Myocyte (in vitro differentiated cells): ENCODE data around the gene FGD5. TPM values are rescaled to one million over a fixed set of nuclear protein-coding genes. Genes with fewer than 3 reads are reported as not detected.

Experiments used
- DNase-seq: peaks from one replicate; pipeline ENCODE4 v3.0.0-alpha.2; 2012; ENCODE audit warnings: low read depth
- total RNA-seq: library from RNA; depleted of rRNA; stranded (reverse); fragments of >200 nt; gene quantifications from 2 replicates; pipeline ENCODE4 v1.2.3, GENCODE V29; 2014

FGD5 gene
- total RNA-seq, 1 donor from 2014 or later: not detected

DNA sequence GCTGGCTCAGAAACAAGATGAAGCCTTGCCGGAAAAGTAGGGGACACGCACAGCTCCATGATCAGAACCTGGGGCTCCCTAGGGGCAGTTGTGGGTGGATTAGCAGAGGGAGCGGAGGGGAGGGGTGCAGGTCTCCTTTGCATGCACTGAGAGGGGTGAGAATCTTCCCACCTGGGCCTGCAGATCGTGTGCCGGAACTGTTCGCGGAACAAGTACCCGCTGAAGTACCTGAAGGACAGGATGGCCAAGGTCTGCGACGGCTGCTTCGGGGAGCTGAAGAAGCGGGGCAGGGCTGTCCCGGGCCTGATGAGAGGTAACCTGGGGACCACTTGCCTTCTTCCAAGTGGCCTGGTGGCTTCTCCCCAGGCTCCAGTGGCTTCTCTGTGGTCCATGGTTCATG is 104.1 kb downstream of the FGD5 start:
- DNase-seq: no peak

DNA sequence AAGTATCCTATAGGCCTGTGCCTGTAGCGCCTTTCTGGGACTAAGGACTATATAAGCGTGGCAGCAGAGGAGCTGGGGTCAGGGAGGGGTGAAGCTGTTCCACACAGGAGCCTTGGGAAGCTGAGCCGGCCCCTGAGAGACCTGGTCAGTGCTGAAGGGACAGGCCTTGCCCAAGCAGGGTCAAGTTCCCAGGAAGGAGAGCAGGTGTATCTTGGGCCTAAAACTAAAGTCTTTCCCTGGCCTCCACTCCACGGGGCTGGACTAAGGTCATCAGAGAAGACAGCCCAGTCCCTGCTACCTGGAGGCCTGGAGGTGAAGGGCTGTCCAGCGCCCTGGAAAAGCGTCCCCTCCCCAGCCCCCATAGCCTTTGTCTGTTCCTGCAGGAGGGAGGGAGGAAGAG is 104.7 kb downstream of the FGD5 start:
- DNase-seq: no peak

GRCh38 chr3:14925729-14926591 is 107.2 kb downstream of the FGD5 start:
- peak; percentile 61 for DNase-seq

DNA sequence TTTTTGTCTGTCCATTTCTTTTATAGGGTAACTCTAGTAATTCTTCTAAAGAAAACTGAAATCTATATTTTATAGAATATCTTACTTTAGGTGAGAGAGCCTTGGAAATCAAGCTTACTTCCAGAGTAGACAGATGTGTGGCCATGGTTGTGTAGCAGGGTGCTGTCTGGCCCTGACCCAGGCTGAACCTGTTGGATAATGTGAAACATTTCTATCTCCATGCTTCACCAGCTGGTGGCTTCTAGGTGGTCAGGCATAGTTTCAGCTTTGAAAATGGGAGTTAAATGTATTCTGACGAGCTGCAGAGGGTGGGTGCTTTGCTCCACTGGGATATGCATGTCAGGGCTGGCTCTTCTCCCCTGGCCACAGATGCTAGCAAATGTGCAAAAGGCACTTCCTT is 107.8 kb downstream of the FGD5 start:
- no peak for DNase-seq

DNA sequence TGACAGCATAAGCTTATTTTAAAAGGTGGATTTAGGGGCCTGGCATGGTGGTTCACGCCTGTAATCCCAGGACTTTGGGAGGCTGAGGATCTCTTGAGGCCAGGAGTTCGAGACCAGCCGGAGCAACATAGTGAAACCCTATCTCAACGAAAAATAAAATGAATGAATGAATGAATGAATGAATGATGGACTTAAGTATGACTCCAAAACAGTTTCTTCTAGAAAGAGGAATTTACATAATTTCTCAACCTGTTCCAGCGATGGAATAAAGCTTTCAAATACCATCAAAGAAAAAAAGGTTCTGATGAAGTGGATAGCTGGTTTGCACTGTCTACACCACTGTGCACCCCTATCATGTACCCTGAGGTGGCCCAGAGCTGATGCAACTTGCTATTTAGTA is 108.5 kb downstream of the FGD5 start:
- DNase-seq: no peak

GRCh38 chr3:14929310-14930074 is 110.7 kb downstream of the FGD5 start:
- no peak for DNase-seq

- DNase-seq: no peak
These were observed 115.2 kb downstream of the FGD5 start for GRCh38 chr3:14933820-14934425.

- DNase-seq: no peak
These were observed 117.0 kb downstream of the FGD5 start for GRCh38 chr3:14935592-14936345.

DNA sequence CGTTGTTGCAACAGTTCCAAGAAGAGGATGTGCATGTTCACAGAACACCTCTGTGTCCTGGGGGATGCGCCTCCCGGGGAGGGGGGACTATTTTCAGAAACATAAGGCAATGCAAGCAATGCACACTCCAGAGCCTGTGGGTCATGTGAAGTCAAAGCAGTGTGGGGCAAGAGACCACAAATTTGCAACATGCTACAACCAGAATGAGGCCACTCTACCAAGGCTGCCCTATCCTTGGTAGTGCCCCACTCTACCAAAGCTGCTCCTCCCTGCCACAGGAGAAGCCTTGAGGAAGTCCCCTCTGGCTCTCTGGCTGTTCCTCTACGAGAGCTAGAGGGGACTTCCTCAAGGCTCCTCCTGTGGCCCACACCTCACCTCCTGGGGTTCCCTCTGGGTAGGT is 120.2 kb downstream of the FGD5 start:
- DNase-seq: no peak

- DNase-seq: no peak
These were observed 123.1 kb downstream of the FGD5 start for GRCh38 chr3:14941871-14942270.

DNA sequence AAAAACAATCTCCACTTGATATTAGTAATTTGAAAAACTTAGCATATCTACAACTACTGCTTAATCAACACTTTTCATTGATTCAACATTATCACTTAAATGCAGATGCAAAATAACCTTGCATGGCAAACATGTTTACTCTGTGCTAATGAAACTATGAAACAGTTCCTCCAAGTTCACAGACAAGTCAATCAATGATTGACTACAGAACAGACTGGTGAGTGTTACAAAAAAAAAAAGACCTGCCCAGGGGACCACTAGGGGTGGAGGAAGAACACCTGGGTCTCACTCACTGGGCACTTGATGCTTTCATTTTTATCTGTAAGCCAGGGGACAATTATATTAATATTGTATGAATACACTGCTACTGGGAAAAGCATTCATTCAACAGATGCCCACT is 124.3 kb downstream of the FGD5 start:
- no peak for DNase-seq

DNA sequence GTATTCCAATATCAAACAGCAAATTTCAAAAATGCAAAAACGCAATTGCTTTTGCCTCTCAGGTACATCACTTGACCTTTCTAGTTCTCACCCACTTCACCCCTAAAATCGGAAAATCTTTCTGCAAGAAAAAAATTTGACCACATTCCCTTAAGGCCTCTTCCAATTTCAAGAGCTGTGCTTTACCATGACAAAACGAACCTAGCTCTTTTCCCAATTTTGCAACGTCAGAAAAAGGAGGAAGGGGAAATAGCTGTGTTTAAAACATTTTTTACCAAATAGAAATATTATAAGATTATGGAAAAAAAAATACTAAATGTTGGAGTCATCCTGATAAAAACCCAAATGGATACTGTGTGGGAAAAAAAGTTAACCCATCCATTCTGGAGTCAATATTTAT is 127.5 kb downstream of the FGD5 start:
- DNase-seq: no peak

DNA sequence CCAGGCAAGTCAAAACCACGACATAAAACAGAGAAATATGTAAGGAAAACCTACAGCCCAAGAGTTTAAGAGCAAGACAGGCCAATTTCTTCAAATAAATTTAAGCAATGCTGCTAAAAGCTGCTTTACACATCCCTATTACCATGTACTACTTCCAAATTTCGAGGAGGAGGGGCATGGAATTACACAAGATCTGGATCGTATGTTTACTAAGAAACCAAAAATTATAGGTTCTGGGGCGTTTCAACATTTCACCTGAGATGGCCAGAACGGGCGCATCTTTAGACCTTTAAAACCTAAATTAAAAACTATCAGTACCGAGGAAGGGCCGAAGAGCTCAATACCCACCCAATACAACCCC is 128.0 kb downstream of the FGD5 start:
- no peak for DNase-seq

- peak; percentile 83 for DNase-seq
These were observed 128.5 kb downstream of the FGD5 start, which contains the start of gene NR2C2 for GRCh38 chr3:14947100-14947885. NR2C2 (plus strand) TSS chr3:14947583; CDS start chr3:15003915, 56,332 bp downstream.

GRCh38 chr3:14947886-14948608 is 129.3 kb downstream of the FGD5 start:
- peak; percentile 97 for DNase-seq

GRCh38 chr3:14948609-14949038 is 129.9 kb downstream of the FGD5 start:
- no peak for DNase-seq

DNA sequence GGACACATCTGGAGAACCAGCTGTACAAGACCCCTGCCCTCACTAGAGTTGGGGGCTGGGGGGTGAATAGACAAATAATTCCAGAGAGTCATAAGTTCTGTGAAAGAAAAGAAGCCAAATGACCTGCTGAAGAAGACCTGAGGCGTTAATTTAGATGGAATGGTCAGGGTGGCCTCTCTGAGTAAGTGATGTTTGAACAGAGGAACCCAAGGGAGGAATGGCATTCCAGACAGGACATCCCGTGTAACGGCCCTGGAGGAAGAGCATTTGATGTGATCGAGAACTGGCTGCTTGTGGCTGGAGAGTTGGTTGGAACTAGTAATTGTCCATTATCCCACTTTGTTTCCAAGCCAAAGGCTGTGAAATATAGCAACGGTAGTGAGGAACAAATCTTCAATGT is 130.4 kb downstream of the FGD5 start:
- peak; percentile 8 for DNase-seq

DNA sequence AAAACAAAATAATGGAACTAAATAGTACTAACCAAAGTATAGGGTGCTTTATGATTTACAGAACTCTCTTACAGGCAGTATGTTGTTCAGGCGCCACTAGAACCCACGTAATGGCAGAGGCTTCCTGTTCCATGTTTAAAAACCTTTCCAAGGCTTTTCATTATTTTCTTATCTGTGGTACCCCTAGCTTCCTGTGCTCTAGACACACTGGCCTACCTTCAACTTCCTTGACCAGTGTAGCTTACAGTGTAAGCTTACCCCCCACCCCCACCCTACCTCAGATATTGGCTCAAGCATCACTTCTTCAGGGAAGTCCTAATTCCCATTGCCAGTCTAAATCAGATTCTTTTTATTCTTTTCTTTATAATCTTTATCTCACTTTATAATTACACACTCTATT is 131.5 kb downstream of the FGD5 start:
- DNase-seq: no peak

DNA sequence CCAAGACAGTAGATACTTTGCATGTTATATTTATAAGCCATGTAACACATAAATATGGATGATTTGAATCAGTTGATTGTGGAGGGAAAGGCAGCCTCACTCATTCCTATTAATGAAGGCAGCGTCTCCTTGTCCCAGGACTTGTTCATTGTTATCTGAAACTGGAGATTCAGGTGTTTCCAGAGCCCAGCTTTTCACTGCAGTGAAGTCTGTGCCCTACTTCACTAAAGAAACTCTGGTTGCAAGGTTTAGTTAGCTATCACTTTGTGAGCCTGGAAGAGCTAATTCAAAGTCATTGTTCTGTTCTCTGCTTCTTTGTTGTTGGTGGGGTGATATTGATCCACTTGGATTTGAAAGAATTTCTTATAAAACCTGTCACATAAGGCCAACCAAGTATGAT is 138.4 kb downstream of the FGD5 start:
- DNase-seq: no peak

GRCh38 chr3:14957925-14958324 is 139.2 kb downstream of the FGD5 start:
- peak; percentile 2 for DNase-seq
